ENCODE data around the gene ADAM17.

DNA sequence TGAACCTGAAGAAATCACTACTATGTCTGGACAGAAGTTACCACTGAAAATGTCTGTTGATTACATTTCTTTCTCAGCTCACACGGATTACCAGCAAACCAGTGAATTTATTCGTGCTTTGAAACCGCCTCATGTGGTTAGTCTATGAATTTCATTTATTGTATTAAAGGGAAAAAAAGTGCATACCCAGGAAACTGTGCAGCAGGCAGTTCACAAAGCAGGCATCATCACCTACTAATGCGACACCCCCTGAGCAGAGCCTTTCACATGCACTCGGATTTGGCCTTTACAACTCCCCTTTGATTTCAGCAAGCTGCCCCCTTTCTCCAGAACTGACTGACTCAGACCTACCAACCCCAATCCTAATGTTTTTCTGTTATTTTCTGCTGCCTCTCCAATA is 112.1 kb downstream of the ADAM17 start:
- TF ChIP-seq POLR2A (IDR thresholded peaks at IDR 0.05; ENCODE audit: control extremely low read depth in 1 of 2, low read depth in 2 of 2, low read length in 2 of 2) (no peak), SP1 (IDR thresholded peaks at IDR 0.05; ENCODE audit: low read depth, low read length) (no peak), SRF (IDR thresholded peaks at IDR 0.05; ENCODE audit: low read depth, low read length) (no peak), EZH2 (IDR thresholded peaks at IDR 0.05; ENCODE audit: low read depth, low read length, severe bottlenecking) (no peak), FOSL1 (IDR thresholded peaks at IDR 0.05; ENCODE audit: insufficient read depth, low read depth, low read length) (no peak), RAD21 (IDR thresholded peaks at IDR 0.05 in 1 of 2, conservative IDR thresholded peaks at IDR 0.05 in 1 of 2; ENCODE audit: low read depth in 2 of 2, low read length in 2 of 2) (no peak), CREB1 (IDR thresholded peaks at IDR 0.05) (no peak), ZNF274 (IDR thresholded peaks at IDR 0.05; ENCODE audit: borderline replicate concordance, extremely low read depth, low read length) (no peak), BACH1 (IDR thresholded peaks at IDR 0.05; ENCODE audit: low read length) (no peak)
- TF ChIP-seq, protein P1, sequence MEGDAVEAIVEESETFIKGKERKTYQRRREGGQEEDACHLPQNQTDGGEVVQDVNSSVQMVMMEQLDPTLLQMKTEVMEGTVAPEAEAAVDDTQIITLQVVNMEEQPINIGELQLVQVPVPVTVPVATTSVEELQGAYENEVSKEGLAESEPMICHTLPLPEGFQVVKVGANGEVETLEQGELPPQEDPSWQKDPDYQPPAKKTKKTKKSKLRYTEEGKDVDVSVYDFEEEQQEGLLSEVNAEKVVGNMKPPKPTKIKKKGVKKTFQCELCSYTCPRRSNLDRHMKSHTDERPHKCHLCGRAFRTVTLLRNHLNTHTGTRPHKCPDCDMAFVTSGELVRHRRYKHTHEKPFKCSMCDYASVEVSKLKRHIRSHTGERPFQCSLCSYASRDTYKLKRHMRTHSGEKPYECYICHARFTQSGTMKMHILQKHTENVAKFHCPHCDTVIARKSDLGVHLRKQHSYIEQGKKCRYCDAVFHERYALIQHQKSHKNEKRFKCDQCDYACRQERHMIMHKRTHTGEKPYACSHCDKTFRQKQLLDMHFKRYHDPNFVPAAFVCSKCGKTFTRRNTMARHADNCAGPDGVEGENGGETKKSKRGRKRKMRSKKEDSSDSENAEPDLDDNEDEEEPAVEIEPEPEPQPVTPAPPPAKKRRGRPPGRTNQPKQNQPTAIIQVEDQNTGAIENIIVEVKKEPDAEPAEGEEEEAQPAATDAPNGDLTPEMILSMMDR (IDR thresholded peaks at IDR 0.05; ENCODE audit: control extremely low read depth in 1 of 3, insufficient read depth in 1 of 3, low read depth in 1 of 3, low read length in 3 of 3): no peak

Measured in H1 (cell line).